Measurements from ENCODE around the gene SETD1A.
"Not testable (repeated sequence)": the region's sequence is repeated elsewhere in the genome, so short reads cannot be mapped to it uniquely, and the experiment has no call there.

Gene SETD1A

DNA sequence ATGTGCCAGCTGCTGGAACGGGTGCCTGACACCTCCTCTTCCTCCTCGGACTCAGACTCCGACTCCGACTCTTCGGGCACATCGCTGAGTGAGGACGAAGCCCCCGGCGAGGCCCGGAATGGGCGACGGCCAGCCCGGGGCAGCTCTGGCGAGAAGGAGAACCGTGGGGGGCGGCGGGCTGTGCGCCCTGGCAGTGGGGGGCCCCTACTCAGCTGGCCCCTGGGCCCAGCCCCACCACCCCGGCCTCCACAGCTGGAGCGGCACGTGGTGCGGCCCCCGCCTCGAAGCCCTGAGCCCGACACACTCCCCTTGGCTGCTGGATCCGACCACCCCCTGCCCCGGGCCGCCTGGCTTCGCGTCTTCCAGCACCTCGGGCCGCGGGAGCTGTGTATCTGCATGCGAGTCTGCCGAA is 27.4 kb upstream of the SETD1A start:
- DNase-seq = no peak

DNA sequence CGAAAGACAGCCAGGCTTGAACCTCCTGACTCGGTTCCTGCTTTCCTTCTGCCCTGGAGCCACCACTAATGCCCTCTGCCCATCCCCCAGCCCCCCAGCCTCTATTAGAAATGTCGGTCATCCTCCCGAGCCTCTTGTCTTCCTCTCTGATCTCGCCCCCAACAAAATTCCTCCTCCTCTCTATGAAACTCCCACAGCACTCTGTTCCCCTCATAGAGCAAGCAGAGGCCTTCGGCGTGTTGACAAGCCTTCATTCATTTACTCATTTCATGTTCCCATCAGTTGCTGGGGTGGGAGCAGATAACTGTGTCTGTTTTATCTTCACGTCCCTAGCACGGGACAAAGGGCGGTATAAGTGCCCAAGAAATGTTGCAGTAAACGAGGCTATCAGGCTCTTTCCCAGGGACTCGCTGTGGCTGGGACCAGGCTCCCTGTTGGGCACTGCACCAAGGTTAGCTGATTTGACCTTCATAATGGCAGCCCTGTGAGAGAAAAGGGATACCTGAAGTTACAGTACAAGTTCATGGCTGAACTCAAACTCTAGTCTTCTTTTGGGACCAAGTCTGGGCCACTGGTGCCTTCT is 26.4 kb upstream of the SETD1A start:
- DNase-seq = no peak

DNA sequence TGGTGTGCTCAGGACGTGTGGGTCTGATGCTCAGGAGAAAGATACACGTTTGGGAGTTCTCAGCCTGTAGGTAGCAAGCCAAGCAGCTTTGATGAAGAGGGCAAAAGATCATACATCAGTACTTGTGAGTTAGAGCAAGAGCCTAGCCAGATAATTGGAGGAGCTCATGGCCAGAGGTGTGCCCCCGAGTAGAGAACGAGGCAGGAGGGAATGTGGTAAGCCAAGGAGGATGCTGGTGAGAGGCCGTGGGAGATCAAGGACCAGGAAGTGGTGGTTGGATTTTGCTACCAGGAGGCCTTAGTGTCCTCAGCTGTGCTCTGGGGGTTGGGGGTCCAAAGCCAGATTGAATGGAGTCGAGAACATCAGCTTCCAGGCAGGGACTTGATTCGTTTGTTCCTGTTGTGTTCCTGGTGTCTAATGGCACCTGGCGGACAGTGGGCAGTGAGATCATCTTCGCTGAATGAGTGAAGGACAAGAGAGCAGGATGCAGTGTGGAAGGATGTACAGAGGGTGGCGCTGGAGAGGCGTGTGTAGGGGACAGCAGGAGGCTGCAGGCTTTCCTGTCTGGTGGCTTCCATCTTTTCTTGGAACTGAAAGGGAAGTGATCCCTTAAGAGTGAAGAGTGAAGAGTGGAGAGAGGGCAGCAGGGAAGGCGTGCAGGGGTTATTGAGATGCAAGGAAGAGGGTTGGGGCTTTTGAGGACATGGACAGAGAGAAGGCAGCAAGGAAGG is 22.6 kb upstream of the SETD1A start:
- DNase-seq = no peak

DNA sequence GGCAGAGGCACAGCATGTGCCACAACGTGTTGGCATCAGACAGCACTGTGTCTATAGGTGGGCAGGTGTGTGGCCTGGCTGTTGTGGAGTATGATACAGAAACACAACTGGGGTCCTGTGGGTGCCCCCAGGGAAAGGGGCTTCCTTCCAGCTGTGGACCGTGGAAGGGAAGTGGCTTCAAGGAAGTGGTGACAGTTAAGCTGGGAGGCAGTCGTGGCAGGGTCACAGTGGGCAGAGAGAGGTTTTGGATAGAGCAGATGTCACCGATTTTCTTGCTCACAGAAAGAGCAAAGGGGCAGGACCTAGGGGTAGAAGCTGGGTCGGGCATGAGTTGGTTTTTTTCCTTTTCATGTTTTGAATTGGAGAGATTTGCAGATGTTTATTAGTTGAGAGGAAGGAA is 19.9 kb upstream of the SETD1A start:
- DNase-seq = no peak

DNA sequence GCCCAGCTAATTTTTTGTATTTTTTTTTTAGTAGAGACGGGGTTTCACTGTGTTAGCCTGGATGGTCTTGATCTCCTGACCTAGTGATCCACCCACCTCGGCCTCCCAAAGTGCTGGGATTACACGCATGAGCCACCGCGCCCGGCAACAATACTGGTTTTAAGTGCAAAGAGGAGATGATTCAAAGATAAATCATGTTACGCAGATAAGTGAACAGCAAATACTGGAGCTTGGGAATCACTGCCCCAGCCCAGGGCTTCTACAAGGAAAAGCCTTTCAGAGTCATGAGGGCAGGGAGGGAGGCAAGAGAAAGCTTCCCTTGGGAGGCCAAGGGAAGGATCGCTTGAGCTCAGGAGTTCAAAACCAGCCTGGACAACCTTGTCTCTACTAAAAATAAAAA is 18.0 kb upstream of the SETD1A start:
- not testable (repeated sequence) for DNase-seq

DNA sequence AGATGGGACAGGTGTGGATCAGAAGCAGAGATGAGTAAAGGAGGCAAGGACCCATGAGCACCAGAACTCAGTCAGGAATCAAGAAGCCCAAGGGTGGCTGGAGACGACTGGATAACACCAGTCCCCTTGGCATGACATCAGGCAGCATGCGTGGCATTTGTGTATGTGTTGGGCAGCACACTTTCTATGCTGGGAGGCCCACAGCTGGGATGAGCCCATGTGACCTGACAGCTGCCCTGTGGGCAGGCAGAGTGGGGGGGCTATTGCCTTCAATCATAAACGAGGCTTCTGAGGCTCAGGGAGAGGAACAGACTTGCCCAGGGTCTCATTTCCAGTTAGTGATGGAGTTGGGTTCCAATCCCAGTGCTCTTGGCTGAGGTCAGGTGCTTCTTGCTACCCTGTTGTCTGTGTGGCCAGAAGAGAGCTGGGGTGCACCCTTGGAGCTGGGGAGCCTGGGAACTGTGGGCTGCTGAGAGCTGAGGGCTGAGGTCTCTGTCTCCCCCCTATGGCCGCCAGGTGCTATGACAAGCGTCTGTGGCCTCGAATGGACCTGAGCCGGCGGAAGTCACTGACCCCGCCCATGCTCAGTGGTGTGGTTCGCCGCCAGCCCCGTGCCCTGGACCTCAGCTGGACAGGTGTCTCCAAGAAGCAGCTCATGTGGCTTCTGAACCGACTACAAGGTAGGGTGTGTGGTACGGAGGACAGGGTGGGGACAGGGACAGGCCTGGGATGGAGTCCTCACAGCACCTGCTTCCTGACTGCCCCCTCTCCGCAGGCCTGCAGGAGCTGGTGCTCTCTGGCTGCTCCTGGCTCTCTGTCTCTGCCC is 15.7 kb upstream of the SETD1A start:
- no peak for DNase-seq

DNA sequence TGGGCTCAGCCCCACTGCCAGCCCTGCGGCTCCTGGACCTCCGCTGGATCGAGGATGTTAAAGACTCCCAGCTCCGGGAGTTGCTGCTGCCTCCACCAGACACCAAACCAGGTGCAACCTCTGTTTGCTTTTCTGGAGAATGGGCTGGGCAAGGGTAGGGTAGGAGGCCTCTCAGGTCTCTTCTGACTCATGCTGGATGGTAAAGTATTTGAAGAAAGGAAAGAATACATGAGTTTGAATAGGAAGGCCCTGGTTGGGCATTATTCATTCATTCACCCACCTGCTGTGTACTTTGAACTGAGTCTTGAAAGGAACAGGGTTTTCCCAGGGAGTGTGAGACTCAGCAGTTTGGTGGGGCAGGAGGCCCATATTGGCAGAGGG is 15.1 kb upstream of the SETD1A start:
- no peak for DNase-seq

DNA sequence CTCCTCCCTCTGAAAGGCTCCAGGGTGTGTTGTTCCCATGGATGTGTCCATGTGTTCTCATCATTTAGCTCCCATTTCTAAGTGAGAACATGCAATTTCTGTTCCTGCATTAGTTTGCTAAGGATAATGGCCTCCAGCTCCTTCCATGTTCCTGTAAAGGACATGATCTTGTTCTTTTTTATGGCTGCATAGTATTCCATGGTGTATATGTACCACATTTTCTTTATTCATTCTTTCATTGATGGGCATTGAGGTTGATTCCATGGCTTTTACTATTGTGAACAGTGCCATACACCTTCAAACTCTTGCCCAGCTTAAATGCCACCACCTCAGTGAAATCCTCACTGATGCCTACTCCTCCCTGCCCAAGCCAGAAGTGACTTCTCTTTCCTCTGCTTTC is 13.2 kb upstream of the SETD1A start:
- DNase-seq = no peak

DNA sequence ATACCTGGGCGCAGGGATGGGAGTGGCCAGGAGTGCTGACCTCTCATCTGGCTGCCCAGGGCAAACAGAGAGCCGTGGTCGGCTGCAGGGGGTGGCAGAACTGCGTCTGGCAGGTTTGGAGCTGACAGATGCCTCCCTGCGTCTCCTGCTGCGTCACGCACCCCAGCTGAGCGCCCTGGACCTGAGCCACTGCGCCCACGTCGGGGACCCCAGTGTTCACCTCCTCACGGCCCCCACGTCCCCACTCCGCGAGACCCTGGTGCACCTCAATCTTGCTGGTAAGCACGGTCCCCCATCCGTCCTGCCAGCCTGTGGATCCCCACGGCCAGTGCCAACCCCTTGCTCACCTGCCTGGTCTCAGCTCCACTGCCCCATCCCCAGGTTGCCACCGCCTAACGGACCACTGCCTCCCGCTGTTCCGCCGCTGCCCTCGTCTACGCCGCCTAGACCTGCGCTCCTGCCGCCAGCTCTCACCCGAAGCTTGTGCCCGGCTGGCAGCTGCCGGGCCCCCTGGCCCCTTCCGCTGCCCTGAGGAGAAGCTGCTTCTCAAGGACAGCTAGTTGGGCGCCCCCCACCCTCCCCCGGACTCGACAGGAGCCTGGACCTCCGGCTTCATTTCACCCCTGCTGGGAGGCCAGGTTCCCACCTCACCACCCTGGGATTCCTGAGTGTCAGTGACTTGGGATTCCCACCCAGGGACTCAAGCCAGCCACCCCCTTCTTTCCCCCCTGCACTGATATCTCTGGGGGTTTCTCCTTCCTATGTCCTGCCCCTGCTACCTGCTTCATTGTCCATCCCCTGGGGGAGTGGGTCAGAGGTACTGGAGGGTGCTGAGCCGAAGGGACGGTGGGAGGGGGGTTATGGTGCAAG is 10.6 kb upstream of the SETD1A start:
- no peak for DNase-seq

DNA sequence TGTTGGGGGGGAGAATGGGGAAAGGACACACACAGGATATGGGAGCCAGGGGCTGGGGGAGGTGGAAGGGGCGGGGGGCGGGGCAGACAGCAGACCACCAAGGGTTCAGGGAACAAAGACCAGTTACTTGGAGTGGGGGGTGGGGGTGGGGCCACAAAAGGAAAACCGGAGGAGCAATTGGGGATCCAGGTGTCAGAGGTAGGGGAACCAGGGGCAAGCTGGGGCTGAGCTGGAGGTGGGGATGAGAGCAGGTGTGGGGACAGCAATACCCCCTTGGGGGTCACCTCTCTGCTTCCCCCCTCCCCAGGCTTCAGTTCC is 10.1 kb upstream of the SETD1A start:
- no peak for DNase-seq

DNA sequence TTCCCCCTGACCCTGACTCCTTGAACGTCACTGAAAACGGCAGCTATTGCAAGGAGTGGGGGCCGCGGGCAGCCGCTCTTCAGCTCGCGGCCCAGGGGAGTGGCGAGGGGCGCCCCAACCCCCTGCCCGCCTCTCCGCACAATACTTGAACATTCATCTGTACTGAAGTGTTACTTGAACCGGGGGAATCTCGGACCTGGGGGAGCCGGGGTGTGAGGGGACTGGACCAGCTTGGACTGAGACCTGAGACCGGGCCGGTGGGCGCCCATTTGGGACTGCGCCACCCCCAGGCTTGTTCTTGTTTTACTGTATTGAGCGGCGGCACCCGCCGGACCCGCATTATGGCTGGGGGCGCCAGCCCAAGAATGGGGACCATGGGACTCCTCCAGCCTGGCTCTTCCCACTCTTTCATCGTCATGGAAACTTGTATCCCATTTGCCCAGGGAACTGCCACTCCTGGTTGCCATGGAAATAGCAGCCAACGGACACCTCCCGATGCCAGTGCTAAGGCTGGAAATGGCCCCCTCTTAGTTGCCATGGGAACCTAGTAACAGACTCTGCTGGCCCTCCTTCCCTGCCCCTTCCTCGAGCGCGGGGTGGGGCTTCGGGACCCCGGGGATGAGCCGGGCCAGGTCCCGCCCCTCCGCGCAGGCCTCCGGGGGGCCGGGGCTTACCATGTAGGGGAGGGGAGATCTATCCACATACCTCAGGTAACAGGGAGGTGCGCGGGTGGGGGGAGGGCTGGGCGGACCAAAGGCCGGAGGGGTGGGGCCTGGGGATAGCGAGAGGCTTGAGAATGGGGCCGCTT is 9.5 kb upstream of the SETD1A start:
- DNase-seq = peak; percentile 0 to 4

DNA sequence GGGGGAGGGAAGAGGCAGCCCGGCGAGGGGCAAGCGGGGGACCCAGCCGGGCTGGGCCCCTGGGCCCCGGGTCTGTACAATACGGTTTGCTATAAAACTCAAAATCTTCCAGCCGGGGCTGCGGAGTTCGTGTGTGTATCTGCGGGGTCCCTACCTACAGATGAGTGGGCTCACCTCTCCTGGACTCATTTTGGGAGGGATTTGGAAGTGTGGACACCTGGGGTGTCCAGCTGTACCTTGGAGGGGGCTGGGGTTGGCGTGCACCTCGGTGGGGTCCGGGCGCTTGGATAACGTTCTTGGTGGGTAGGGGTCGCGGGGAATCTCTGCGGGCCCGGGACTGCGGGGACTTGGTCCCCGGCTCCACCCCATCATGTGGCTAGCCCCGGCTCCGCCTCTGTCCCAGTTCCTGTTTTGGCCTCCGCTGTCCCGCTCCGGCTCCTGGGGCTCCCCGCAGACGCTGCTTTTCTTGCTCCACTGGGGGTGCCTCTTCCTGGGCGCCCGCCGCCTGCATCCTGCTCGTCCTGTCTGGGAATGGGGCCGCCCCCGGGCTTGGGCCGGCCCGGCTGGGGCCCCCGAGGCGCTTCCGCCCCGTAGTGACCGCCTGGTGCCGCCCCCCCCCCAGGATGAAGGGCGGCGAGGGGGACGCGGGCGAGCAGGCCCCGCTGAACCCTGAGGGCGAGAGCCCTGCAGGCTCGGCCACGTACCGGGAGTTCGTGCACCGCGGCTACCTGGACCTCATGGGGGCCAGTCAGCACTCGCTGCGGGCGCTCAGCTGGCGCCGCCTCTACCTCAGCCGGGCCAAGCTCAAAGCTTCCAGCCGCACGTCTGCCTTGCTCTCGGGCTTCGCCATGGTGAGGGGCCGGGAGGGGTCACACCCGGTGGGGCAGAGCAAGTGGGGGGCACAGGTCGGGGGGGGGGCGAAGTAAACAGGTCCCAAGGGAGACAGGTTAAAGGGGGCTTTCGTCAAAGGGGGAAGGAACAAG is 8.6 kb upstream of the SETD1A start, which contains the start of gene ORAI3:
Gene ORAI3, plus strand, starts transcription at position 402 of the 983 bp plus-strand sequence. Its CDS starts 222 bp downstream, at position 624.
- DNase-seq = no peak

DNA sequence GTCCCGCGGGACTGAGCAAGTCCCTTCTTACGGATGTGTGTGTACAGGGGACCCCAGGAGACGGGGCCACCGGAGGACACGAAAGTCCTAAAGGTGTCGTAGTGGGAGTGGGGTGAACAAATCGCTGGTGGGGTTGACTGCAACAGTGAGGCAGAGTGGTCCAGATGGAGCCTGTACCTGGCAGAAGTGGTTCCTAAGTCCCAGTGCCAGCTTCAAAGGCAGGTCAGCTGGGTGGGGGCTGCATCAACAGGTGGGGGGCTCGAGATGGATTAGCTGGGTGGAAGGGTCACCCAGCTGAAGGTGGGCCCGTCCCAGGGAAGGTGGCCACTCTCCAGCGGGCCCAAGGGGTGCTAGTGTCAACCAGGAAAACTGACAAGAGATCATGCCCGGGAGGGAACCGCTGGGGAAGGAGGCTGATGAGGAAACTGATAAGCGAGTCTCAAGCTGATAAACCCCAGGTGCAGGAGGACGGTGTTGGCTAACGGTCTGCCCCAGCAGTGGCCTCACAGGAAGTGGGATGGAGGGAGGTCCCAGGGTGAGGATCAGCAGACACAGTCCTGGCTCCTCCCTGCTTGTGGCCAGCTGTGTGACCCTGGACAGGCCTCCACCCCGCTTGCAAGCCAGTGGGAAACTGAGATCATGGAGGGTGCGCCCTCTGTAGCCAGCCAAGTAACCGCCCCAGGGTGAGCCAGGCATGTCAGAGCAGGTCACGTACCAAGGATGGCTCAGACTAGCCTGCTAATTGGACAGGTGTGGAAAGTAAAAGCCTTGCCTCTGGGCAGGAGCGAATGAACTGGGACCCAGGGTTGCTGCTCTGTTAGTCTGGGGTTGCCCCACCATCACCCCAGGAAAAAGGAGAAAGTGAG is 7.7 kb upstream of the SETD1A start:
- DNase-seq = no peak

DNA sequence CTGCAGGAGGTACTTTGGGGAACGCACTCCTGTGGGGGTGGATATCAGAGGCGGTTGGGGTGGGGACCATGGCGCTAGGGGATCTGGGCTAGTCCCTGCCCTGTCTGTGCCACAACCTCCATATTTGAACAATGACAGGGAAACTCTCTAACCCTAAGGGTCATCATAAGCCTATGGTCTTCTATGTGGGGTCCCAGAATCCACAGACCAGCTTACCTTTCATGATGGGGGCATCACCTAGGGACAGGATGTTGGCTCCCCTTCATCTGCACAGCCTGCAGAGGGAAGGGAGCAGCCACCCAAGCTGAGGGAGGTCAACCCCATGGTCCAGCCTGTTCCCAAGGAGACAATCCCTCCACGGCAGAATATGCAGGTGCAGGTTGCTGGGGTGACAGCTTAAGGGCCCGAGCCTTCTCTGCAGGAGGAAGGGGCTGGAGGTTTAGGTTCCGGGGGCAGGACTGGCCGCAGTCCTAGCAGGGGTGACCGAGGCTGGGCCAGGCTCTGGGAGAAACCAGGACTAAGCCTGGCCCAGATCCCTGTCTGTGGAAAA is 7.0 kb upstream of the SETD1A start:
- DNase-seq = no peak

DNA sequence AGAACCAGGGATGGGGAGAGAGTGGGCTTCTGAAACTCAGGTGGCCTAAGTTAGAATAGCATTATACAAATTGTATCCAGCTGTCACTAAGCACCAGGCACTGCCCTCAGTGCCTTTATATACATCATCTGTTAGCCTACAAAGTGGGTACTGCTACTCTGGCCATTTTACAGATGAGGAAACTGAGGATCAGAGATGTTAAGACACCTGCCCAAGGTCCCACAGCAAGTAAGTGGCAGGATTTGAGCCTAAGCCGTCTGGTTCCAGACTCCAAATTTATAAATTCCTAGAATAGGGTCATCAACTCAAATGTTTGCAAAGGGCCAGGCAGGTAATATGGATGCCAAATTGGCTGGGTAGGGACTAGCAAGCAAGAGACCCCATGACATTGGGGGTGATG is 6.4 kb upstream of the SETD1A start:
- no peak for DNase-seq

DNA sequence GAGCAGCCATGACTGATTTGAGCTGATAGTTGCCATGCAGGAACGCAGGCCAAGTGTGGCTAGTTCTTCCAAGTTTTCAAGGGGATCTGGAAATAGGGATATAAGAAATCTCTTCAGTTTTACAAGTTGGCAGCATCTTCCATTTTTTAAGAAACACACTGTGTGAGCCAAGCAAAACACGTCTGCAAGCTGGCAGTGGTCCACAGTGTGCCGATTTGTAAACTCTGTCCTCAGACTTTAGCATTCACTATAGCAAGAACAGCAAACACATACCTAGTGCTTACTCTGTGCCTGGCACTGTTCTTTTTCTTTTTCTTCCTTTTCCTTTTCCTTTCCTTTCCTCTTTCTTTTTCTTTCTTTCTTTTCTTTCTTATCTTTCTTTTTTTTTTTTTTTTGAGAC is 5.8 kb upstream of the SETD1A start:
- no peak for DNase-seq

DNA sequence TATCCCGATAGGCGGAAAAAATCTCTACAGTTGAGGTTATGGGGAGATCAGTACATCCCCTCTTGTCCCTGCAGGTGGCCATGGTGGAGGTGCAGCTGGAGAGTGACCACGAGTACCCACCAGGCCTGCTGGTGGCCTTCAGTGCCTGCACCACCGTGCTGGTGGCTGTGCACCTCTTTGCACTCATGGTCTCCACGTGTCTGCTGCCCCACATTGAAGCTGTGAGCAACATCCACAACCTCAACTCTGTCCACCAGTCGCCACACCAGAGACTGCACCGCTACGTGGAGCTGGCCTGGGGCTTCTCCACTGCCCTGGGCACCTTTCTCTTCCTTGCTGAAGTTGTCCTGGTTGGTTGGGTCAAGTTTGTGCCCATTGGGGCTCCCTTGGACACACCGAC is 4.4 kb upstream of the SETD1A start:
- DNase-seq = no peak

DNA sequence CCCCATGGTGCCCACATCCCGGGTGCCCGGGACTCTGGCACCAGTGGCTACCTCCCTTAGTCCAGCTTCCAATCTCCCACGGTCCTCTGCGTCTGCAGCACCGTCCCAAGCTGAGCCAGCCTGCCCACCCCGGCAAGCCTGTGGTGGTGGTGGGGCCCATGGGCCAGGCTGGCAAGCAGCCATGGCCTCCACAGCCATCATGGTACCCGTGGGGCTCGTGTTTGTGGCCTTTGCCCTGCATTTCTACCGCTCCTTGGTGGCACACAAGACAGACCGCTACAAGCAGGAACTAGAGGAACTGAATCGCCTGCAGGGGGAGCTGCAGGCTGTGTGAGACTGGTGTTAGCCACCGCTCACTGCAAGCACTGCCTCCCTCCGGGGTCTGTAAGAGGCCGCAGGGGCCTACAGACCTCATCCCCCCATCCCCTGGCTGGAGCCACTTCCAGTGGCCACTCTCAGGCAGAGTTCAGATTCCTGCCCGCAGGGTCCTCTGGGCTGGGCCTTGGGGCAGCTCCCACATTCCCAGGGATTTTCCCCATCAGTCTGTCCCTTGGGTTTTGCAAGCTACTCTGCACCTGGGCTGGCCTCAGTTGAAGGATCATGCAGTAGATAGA is 3.9 kb upstream of the SETD1A start:
- DNase-seq = peak in 1 of 2 experiments; percentile 2

DNA sequence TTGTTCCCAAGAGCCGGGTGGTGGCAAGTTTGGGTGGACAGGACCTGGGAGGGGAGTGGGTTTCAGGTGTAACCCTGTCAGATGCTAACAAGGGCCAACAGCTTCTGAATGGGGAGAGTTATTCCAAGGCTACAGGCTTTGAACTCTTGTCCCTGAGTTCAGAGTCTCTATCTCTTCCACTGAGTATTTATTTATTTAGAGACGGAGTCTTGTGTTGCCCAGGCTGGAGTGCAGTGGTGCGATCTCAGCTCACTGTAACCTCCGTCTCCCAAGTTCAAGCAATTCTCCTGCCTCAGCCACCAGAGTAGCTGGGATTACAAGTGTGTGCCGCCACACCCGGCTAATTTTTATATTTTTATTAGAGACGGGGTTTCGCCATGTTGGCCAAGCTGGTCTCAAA is 2.6 kb upstream of the SETD1A start:
- no peak for DNase-seq

Measured in NCI-H187 (cell line).